Activated naive CD4-positive, alpha-beta T cell treated with anti-CD3 and anti-CD28 coated beads, Interleukin-2, amount 50 U/mL, for 72 hours (primary cell): Measurements from ENCODE around the gene LRIG3. TPM values are rescaled to one million over a fixed set of nuclear protein-coding genes. Genes with fewer than 3 reads are reported as not detected.

Source experiments
- ATAC-seq, 2 donors: fragments of 150-1000 bp; cut with Tn5 transposase; 2 replicates each; pipeline ENCODE4 v1.10.0; 2021; ENCODE audit warnings: mild to moderate bottlenecking in 2 of 2, moderate library complexity in 2 of 2
- DNase-seq, 2 donors: peaks; one replicate each; pipeline ENCODE4 v3.0.0; 2021 to 2022; ENCODE audit warnings: low spot score in 2 of 2
- H3K27ac Mint-ChIP-seq, 2 donors: one replicate each; pipeline ENCODE4 v1.8.0; 2022; ENCODE audit warnings: mild to moderate bottlenecking in 2 of 2, mixed read lengths in 2 of 2
- H3K36me3 Mint-ChIP-seq, 2 donors: one replicate each; pipeline ENCODE4 v1.8.0; 2022; ENCODE audit warnings: mixed read lengths in 2 of 2
- H3K9me3 Mint-ChIP-seq, 2 donors: one replicate each; pipeline ENCODE4 v1.8.0; 2022; ENCODE audit warnings: mixed read lengths in 2 of 2
- total RNA-seq, 2 donors: library from RNA; stranded (reverse); gene quantifications; one replicate each; pipeline ENCODE4 v1.2.3, GENCODE V29; 2022

Gene LRIG3
- total RNA-seq, 2 donors from 2014 or later, result not detected

DNA sequence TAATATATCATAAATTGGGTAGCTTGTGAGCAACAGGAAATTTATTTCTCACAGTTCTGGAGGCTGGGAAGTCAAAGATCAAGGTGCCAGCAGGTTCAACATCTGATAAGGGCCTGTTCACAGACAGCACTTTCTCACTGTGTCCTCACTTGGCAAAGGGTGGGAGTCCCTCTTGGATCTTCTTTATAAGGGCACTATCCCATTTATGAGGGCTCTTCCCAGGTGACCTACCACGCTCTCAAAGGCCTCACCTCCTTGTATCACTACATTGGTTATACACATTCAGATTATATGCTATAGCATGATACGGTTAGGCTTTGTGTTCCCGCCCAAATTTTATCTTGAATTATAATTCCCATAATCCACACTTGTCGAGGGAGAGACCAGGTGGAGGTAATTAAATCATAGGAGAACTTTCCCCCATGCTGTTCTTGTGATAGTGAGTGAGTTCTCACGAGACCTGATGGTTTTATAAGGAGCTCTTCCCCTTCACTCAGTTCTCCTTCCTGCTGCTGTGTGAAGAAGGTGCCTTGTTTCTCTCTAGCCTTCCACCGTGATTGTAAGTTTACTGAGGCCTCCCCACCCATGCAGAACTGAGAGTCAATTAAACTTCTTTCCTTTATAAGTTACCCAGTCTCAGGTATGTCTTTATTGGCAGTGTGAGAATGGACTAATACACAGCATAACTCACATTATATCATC, 19.2 kb upstream of the LRIG3 start:
- no peak for DNase-seq
- H3K36me3 Mint-ChIP-seq, result no peaks in the 10 kb centered on the region
- H3K27ac Mint-ChIP-seq, result no peak overlapping the region
- no peak for ATAC-seq
- no peaks in the 10 kb centered on the region for H3K9me3 Mint-ChIP-seq

DNA sequence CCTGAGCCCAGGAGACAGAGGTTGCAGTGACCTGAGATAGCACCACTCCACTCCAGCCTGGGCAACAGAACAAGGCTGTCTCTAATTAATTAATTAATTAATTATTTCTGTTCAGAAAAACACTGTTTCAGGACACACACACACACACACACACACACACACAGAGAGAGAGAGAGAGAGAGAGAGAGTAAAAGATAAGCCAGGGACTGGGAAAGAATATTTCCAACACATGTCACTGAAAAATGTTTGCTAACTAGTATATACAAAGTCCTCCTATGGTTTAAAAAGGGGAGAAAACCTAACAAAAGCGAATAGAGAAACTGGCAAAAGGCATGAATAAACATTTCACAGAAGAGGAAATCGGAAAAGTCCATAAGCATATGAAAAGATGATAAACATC, 18.1 kb upstream of the LRIG3 start:
- DNase-seq (no peak), ATAC-seq (no peak)
- Mint-ChIP-seq H3K9me3 (no peaks in the 10 kb centered on the region), H3K36me3 (no peaks in the 10 kb centered on the region), H3K27ac (no peak overlapping the region)

DNA sequence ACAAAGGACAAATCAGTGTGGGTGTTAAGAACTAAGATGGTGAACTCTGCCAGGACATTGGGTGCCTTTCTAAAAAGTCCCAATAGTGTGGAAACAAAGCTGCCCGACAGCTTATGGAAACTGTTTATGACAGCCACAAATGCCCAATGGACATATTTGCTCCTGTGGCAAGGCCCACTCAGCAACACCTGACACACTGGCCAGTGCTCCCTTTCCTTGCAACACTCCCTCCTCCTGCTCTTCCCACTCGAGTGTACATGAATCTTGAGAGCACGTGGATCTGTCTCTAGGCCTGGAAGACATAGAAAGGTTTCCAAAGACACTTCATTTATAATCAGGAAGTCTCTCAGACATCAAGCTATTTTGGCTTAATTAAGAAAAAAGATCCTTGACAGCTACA, 14.2 kb upstream of the LRIG3 start:
- DNase-seq (no peak), ATAC-seq (no peak)
- Mint-ChIP-seq H3K27ac (no peak overlapping the region), H3K36me3 (no peaks in the 10 kb centered on the region), H3K9me3 (peaks cover 4 to 9% of the 10 kb centered on the region in 2 donors)

DNA sequence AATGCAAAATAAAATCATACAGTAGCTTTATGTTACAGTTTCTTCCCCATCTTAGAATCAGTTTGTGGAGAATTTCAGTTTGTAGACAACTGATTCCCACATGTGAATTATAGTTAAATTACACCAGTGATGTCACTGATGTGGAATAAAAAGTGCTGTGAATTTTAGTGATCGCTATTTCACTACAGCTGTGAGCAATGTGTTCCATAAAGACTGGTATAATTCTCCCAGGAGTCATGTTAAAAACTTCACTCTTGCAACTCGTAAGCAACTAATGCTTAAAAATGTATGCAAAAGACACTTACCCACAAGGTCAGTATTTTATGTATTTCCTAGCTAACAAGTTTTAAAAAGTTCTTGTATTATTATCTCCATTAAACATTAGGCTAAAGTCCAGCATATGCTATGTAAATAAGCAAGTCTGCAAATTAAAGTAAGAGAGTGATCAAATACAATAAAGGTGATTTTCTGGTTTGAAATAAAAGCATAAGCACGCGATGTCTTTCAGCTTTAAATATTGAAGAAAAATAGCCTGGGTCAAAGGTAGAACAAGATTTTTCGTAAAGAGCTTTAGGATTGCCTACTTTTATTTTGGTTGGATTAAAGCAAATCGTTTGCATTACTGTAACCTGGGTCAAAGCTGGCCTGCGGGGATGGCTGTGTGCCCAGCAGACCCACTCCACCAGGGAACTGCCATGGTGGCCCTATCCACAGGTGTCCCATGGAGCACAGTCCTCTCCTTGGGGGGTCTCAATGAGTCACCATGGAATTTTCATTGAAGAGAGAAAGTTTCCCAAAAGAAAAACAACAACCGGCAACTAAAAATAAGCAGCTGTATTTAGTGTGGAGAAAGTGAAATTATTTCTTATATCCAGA, 12.7 kb upstream of the LRIG3 start:
- no peak for DNase-seq
- Mint-ChIP-seq H3K27ac (no peak overlapping the region), H3K9me3 (peaks cover 4 to 9% of the 10 kb centered on the region in 2 donors), H3K36me3 (no peaks in the 10 kb centered on the region)
- ATAC-seq, result no peak

DNA sequence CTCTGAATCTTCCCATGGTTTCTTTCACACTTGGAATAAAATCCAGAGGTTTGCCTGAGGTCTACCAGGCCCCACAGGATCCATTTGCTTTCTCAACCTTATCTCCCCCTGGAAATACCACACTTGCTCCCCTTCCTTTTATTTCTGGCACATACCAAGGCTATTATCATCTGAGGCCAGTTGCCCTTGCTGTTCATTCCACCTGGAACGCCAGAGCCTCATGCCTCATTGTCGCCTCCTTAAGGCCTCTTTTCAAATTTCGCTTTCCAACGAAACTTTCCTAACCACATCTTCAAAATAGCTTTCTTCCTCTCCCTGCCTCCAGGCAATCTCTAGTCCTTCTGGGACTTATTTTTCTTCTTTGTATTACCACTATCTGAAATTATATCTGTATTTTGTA, 11.2 kb upstream of the LRIG3 start:
- ATAC-seq, result no peak
- H3K27ac Mint-ChIP-seq, result no peak overlapping the region
- no peaks in the 10 kb centered on the region for H3K36me3 Mint-ChIP-seq
- DNase-seq, result no peak
- peaks cover 4 to 9% of the 10 kb centered on the region in 2 donors for H3K9me3 Mint-ChIP-seq

DNA sequence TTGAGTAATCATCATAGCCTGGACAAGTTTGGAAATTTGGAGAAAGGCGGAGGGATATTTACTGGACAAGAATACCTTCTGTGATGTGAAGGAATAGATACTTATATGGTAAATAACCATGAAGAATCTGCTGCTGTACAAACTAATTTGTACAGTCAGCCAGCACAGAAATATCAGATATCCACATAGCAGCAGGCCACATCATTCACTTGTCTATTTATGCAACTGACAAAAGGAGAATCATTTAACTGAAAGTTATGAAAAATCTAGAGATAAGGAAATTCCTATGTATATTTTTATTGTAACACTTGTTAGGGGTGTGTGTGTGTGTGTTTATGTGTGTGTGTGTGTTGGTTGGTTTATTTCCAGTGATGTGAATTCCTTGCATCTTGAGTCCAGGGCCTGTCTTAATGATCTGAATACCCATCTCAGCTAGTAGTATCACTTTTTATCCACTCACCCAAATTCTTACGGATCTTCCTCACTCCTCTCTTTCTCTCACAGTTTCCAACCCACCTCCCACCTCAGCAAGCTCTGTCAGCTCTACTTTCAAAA, 10.5 kb upstream of the LRIG3 start:
- ATAC-seq, result no peak
- peaks cover 4 to 9% of the 10 kb centered on the region in 2 donors for H3K9me3 Mint-ChIP-seq
- no peak overlapping the region for H3K27ac Mint-ChIP-seq
- no peaks in the 10 kb centered on the region for H3K36me3 Mint-ChIP-seq
- DNase-seq, result no peak

DNA sequence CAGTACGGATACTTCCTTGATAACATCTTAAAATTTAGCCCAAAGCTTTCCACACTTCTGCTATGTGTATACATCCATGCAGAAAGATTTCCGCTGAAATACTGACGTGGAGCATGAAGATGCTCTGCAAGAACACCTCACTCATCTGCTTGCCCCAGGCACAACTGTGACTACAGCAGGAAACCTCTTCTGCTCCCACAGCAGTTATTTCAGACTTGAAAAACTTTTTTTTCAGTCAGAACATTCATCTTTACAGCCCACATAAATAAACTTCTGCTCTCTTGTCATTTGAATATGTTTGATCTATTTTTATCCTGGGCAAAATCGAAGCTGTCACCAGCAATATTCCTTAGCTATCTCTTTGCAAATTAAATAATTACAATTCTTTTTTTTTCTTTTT, 6.8 kb upstream of the LRIG3 start:
- ATAC-seq, result no peak
- no peak overlapping the region for H3K27ac Mint-ChIP-seq
- peaks cover 4 to 13% of the 10 kb centered on the region in 2 donors for H3K9me3 Mint-ChIP-seq
- no peaks in the 10 kb centered on the region for H3K36me3 Mint-ChIP-seq
- DNase-seq, result no peak

DNA sequence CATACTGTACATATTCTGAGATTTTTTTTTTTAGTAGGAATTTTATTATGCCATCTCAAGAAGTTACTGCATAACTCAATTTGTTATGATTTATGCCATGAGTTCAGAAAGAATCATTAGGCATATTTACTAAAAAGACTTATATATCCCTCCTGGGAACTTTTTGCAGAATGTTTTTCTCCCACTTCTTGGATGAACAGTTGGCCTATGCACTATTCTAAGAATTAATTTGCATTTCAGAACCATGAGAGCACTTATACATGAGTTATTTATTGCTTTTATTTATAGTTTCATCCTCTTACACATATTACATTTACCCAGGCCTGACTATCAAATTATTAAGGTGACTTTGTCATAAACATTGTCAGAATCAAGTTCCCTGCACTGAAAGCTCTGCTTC, 6.3 kb upstream of the LRIG3 start:
- no peak overlapping the region for H3K27ac Mint-ChIP-seq
- DNase-seq (no peak), ATAC-seq (no peak)
- H3K9me3 Mint-ChIP-seq, result peaks cover 2 to 10% of the 10 kb centered on the region in 2 donors
- H3K36me3 Mint-ChIP-seq, result no peaks in the 10 kb centered on the region

DNA sequence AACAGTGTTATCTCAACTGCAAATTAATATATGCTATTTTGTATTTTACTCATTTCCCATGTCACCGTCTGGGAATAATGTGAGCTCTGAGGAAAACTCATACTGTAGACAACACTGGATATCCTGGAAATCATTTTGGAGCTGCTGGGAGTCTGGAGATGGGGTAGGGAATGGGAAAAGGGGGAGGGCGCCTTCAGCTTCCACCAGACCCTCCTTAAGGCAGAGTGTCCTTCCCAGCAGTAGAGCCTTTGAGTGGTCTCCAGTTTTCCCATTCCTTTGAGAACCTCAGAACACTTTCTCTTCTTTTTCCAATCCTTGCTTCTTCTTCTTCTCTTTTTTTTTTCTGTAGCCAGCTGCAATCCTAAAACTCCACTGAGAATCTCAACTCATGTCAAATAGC, 5.4 kb upstream of the LRIG3 start:
- Mint-ChIP-seq H3K36me3 (no peaks in the 10 kb centered on the region), H3K9me3 (peaks cover 0 to 5% of the 10 kb centered on the region in 2 donors), H3K27ac (no peak overlapping the region)
- DNase-seq (no peak), ATAC-seq (no peak)

DNA sequence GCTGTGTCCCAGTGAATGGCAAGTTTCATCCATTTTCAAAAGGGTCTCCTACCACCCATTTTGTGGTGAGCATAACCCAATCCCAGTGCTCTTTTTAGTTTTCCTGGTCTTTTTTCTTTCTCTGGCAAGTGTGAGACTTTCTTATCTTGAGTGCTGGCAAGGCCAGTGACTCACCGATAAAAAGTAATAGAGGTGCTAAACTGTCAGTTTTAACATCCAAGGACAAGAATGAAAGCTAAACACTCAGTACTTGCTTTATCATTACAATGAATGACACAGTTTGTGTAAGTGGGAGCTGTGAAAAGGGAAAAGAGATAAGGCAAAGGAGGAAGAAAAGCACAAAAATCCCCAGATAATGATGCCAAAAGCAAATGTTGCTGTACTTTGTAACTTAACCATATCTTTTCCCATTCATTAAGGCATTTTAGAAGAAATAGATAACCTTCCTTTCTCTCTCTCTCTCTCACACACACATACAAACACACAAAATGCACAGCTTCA, 4.9 kb upstream of the LRIG3 start:
- no peaks in the 10 kb centered on the region for H3K36me3 Mint-ChIP-seq
- no peak for DNase-seq
- H3K27ac Mint-ChIP-seq, result no peak overlapping the region
- H3K9me3 Mint-ChIP-seq, result peaks cover 0 to 5% of the 10 kb centered on the region in 2 donors
- ATAC-seq, result no peak

DNA sequence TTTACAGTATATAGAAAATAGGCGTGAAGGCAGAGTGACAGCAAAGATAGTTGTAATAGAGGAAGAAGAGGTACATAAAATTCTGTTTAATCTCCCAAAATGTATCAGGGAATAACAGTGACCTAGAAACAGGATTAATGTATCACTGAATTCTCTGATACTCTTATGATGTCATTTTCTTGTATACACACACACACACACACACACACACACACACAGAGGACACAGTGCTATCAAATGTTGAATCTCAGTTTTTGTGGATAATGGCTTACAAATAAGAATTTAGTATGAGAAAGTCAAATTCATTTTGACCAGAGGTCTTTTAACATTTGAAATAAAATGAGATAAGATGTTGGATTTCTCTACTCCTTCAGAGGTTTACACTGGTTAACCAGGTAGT, 4.3 kb upstream of the LRIG3 start:
- ATAC-seq (no peak), DNase-seq (no peak)
- peaks cover 0 to 5% of the 10 kb centered on the region in 2 donors for H3K9me3 Mint-ChIP-seq
- no peaks in the 10 kb centered on the region for H3K36me3 Mint-ChIP-seq
- no peak overlapping the region for H3K27ac Mint-ChIP-seq

DNA sequence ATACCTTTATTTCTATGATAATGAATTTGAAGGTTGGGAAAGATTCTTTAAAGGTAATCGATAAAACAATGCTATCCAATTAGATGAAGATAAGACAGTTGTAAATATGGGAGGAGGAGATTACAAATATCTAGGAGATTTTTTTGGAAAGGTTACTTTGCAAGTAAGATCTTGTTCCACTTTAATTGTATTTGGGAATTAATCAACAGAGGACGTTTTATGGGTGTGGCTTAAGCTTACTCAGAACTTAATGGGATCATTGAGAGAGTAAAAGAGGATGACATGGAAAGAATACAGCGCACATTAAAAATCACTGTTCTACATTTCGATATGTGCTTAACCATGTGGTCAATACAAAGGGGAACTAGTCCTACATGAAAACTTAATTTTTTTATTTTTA, 3.5 kb upstream of the LRIG3 start:
- H3K36me3 Mint-ChIP-seq, result no peaks in the 10 kb centered on the region
- no peak for DNase-seq
- H3K9me3 Mint-ChIP-seq, result peaks cover 0 to 5% of the 10 kb centered on the region in 2 donors
- H3K27ac Mint-ChIP-seq, result no peak overlapping the region
- no peak for ATAC-seq

DNA sequence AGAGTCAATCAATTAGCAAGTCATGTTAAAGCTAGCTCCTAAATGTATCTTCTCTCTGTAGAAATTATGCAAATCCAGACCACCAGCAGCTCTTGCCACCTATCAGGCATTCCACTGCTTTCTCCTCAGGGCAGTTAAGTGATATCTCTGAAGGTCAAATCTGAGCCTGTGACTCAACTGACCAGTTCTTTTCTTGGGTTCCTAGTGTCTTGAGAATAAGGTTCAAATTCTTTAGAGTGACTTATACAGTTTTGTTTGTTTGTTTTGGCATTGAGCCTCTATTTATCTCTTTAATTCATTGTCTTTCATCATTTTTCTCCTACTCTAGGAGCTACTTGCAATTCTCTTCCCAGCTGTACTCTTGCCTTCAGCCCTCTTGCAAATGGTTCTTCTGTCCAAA, 2.5 kb upstream of the LRIG3 start:
- Mint-ChIP-seq H3K36me3 (no peaks in the 10 kb centered on the region), H3K9me3 (peaks cover 0 to 5% of the 10 kb centered on the region in 2 donors), H3K27ac (no peak overlapping the region)
- DNase-seq (no peak), ATAC-seq (no peak)

DNA sequence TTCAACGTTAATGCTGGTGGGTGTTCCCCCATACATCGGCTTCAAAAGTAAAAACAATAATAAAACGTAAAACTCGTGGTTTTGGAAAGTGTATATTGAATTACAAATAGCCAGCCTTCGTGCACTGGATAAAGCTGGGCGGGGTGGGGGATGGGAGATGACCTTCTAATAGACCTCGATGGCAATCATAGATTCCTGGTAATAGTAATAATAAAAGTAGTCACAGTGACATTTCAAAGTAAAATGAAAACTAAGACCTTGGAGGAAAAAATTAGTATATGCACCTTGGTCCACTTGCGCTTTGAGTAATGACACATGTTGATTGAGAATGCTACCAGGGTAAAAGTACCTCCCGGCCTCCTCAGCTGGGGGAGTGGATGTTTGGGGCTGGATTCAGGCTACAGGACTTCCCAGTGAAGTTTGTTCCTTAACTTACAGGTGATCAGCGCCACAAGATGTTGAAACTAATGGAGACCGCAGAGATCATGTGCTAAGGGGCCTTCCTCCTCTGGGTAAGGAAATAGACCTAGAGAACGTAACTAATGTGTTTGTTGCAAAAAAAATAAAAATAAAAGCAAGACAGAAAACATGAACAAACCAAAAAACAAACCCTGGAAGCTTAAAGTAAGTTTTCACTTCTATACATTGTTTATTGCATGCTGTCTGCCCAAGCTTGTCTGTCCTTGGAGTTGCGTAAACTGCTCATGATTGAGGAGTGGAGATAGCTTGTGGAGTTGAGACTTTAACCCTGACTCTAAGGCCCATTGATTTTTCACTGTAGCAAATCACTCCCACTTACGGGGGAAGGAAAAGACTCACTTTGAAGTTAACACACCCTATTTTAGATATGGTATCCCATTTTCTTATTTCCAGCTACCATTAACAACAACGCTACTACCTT, 907 bp upstream of the LRIG3 start:
- DNase-seq (no peak), ATAC-seq (peak in 1 of 2 donors; percentile 53)
- no peak overlapping the region for H3K27ac Mint-ChIP-seq
- H3K9me3 Mint-ChIP-seq, result peaks cover 0 to 5% of the 10 kb centered on the region in 2 donors
- H3K36me3 Mint-ChIP-seq, result no peaks in the 10 kb centered on the region

DNA sequence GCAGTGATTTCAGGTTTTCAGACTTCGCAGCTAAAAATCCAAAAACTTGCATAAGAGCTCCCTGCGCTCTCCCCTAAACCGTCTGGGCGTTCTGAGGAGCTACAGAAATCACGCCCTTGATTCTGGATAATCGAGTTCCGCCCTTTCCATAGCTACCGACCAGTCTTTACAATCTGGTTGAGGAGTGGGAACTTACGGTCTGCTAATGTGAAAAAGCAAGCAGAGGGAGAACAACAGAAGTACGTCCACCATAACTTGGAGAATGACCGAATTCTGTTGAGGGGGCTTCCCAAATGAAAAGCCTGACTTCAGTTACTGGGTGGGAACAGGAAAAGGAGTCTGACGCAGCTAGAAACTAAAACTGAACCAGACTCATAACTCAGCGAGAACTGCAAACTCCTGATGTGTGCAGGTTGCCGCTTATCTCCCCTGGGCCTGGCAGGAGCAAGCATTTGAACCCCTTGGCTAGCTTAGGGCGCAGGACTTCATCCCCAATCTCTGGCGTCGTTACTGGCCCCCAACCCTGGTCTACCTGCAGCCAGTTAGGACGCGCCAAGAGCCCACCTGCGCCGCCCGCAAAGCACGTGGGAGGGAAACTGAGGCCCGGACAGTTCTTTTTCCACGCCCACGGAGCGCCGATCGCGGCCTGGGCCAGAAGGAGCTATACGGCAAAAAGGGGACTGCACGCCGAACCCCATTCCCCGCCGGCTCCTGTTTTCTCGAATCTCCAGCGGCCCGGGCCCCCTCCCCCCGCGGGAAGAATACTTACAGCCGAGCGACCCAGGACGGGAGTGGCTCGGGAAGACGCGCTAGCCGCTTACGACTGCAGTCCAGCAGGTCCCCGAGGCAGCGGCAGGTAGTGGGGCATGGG, 838 bp downstream of the LRIG3 start:
- DNase-seq (no peak), ATAC-seq (no peak)
- Mint-ChIP-seq H3K27ac (no peak overlapping the region), H3K9me3 (peaks cover 0 to 5% of the 10 kb centered on the region in 2 donors), H3K36me3 (no peaks in the 10 kb centered on the region)

DNA sequence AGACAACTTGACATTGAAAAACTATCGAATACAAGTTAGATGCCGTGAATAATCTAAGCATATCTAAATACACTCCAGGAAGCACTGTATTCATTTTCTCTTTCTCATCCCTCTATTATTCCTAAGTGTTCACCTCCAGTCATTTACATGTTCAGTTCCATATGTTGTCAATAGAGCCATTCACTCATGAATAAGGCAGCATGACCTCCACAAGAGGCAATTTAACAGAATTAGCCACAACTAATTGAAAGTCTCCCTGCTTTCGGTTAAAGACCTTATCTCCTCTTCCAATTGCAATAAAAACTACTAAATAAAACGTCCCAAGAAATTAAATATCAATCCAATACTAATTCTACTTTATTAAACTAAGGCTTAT, 1.8 kb downstream of the LRIG3 start:
- H3K9me3 Mint-ChIP-seq, result peaks cover 0 to under 1% of the 10 kb centered on the region in 2 donors

More for the DNA sequence above, 1.8 kb downstream of the LRIG3 start:
- DNase-seq (no peak), ATAC-seq (no peak)
- no peak overlapping the region for H3K27ac Mint-ChIP-seq
- H3K36me3 Mint-ChIP-seq, result no peaks in the 10 kb centered on the region
